GM18502 (cell line): ENCODE data around the gene MTR.

ENCODE experiments used
- ATAC-seq: cut with Tn5 transposase; IDR thresholded peaks from one replicate; pipeline ENCODE4 v1.9.1; 2021; ENCODE audit warnings: mild to moderate bottlenecking; ENCODE audit not compliant: unreplicated experiment, poor library complexity

Gene MTR

DNA sequence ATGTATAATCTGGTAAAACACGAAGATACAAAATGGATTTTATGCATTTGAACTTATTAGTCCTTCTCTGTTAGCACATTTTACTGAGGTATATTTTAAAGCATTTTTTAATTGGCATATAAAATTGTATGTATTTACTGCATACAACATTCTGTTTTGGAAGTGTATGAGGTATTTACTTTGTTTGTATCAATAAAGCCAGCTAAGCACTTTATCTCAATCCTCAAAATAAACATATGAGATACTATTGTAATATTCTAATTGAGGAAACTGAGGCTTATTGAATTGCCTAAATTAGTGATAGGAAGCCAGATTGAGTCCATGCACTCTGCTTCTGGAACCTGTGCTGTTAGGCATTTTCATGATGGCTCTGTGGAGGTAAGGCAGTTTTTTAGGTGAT lies 65.6 kb downstream of the MTR start:
- no peak for ATAC-seq

- ATAC-seq = no peak
Measured at GRCh38 chr1:236861560-236862218, 66.6 kb downstream of the MTR start.

- no peak for ATAC-seq
Measured at GRCh38 chr1:236862219-236862591, 67.1 kb downstream of the MTR start.

GRCh38 chr1:236862615-236863211 lies 67.6 kb downstream of the MTR start:
- no peak for ATAC-seq

DNA sequence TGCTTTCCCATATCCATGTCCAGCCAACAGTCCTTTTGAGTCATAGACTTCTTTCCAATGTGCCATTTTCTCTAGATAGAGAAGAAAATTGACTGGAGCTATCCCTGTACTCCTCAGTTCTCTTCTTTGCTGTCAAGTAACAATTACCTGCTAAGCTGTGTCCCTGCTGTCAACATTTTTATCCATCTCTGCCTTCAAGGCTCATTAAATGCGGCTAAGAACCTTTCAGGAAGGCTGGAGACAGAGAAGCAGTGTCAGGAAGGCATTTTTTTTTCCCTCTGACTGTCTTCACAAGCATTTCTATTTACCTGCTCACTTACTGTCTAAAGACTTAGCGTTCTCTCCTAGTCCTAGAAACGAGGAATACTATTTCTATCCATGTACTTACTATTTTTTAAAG lies 69.1 kb downstream of the MTR start:
- no peak for ATAC-seq

GRCh38 chr1:236864996-236865817 lies 70.1 kb downstream of the MTR start:
- no peak for ATAC-seq

DNA sequence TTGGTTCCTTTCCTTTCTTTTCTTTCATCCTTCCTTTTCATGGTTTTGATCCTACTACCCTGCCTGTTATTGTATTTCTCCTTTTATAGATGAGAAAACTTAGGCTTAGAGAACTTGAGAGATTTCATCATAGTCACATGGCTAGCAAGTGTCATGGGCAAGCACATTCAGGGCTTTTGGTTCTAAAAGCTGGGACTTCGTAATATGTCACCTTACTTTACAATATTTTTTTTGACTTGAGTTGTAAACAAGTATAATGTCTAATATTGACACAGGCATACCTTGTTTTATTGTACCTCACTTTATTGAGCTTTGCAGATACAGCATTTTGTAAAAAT lies 70.7 kb downstream of the MTR start:
- ATAC-seq = no peak

GRCh38 chr1:236868625-236869467 lies 73.8 kb downstream of the MTR start:
- ATAC-seq = peak; percentile 94

- ATAC-seq = no peak
Measured at GRCh38 chr1:236869911-236870310, 74.8 kb downstream of the MTR start.

DNA sequence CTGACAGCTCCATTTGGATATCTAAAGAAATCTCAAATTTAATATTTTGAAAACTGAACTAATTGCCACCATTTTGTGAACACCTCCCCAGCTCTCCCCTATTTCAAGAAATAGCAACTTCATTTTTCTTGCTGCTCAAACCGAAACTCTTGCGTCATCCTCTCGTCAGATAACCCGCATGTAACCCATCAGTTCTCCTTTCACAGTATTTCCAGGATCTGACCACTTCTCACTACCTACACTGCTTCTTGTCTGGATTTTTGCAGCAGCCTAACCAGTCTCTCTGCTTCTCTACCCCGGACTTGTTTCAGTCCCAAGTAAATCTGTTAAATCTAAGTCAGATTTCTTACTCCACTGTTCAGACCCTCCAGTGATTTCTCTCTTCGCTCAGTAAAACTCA lies 75.6 kb downstream of the MTR start:
- ATAC-seq = no peak

DNA sequence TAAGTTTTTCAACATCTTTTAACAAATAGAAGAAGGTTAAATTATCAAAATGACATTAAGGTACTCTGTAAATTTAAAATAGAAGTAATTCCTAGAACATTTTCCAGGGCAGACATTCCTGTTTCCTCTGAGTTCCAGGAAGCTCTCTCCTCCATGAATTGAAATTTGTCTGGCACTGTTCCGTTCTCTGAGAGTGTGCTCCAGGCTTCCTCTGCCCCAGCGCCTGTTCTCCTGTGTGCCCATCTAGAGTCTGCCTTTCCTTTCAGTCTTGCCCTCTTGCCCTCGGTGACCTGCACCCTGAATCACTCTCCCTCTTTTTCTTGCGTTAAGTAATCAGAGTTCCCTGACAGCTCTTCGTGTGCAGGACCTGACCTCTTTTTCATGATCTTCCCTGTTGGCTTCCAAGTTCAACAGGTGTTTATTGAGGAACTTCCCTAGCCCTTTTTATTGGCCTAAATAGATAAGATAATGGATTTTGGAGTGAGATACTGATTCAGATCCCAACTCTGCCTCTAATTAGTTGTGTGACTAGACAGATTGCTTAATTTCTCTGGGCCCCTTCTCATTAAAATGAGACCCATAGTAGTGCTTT lies 77.1 kb downstream of the MTR start:
- no peak for ATAC-seq

DNA sequence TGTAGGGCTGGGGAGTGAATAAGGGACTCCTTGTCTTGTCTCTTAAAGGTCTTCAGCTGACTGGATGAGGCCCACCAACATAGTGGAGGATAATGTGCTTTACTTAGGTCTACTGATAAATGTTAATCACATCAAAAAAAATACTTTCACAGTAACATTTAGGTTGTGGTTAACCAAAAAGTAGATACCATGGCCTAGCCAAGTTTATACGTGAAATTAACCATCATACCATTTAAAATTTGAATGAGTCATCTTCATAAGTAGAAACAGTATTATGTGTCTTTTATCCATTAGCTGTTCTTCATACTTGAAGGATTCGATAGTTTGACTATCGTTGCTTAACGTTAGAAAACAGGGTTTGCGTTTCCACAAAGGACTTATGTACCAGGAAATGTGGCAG lies 80.9 kb downstream of the MTR start:
- no peak for ATAC-seq

DNA sequence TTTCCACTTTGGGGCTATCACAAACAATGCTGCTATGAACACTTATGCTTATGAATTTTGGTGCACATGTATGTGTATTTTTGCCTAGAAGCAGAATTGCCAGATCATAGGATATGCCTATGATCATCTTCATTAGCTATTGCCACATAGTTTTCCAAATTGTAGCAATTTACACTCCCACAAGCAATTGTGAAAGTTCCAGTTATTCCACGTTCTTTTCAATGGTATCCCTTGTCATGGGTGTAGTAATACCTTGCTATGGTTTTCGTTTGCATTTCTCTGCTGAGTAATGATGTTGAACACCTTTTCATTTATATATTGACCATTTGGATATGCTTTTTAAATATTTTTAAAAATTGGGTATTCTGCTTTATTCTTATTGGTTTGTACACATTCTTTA lies 82.6 kb downstream of the MTR start:
- no peak for ATAC-seq

- ATAC-seq = no peak
Measured at GRCh38 chr1:236880209-236880608, 85.1 kb downstream of the MTR start.

GRCh38 chr1:236882678-236883077 lies 87.6 kb downstream of the MTR start:
- ATAC-seq = no peak

GRCh38 chr1:236886199-236886598 lies 91.1 kb downstream of the MTR start:
- no peak for ATAC-seq

GRCh38 chr1:236887081-236887480 lies 92.0 kb downstream of the MTR start:
- no peak for ATAC-seq

DNA sequence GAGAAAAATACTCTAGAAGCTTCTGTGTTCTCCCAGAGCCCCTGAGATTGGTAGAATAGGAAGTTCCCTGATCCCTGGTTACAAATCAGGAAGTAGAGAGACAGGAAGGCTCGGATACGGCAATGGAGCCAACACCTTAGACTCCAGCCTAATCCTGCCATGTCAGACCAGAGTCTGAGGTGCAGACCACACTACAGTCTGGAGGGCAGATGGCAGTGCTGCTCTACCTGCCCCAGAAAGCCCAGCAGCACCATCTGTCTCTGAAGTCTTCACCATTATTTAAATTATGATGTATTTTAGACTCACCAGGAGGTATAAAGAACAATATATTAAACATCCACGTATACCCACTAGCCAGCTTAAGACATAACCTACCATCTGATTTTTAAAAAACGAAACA lies 93.0 kb downstream of the MTR start:
- ATAC-seq = no peak

DNA sequence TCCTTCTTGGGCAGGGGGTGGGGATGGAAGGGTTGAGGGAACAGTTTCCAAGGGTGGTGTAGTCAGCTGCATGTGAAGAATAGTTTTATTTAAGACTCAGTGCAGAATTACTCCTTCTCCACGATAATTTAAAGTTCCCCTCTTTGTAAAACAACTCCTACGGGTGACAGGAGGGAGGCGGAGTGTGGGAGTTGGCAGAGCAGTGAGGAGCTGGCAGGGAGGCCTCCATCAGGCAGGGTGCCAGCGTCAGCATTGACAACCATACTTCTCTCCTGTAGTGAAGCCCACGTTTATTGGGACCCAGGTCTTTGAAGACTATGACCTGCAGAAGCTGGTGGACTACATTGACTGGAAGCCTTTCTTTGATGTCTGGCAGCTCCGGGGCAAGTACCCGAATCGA lies 93.8 kb downstream of the MTR start:
- ATAC-seq = no peak
